Loucy (cell line): ENCODE results near the gene AQP12A.

ENCODE experiments used
- H2AFZ ChIP-seq: fragments of 200-600 bp; sonication (generic); 2 replicates; pipeline ENCODE4 v1.6.0; 2016; ENCODE audit warnings: antibody characterized with exemption, mild to moderate bottlenecking, low read length, moderate library complexity
- H3F3A ChIP-seq: fragments of 200-600 bp; 2 replicates; pipeline ENCODE4 v1.6.0; 2016; ENCODE audit warnings: antibody characterized with exemption, low read depth, mild to moderate bottlenecking
- H3K27me3 ChIP-seq: fragments of 200-600 bp; sonication (generic); 2 replicates; pipeline ENCODE4 v1.6.1; 2014; ENCODE audit warnings: low read length, mild to moderate bottlenecking; ENCODE audit not compliant: insufficient read depth, poor library complexity, severe bottlenecking
- H3K36me3 ChIP-seq: fragments of 200-600 bp; sonication (generic); 2 replicates; pipeline ENCODE4 v1.6.1; 2016; ENCODE audit warnings: low read length; ENCODE audit not compliant: insufficient read depth
- H3K4me1 ChIP-seq: fragments of 200-600 bp; sonication (generic); 2 replicates; pipeline ENCODE4 v1.5.1; 2014; ENCODE audit warnings: low read length, mild to moderate bottlenecking; ENCODE audit not compliant: insufficient read depth, poor library complexity, severe bottlenecking
- H3K4me2 ChIP-seq: fragments of 200-600 bp; sonication (generic); 2 replicates; pipeline ENCODE4 v1.6.0; 2014; ENCODE audit warnings: antibody characterized with exemption, low read length, low read depth, mild to moderate bottlenecking; ENCODE audit not compliant: poor library complexity, severe bottlenecking
- H3K4me3 ChIP-seq: fragments of 200-600 bp; sonication (generic); 2 replicates; pipeline ENCODE4 v1.5.1; 2014; ENCODE audit warnings: low read length, mild to moderate bottlenecking, mixed read lengths; ENCODE audit not compliant: poor library complexity, severe bottlenecking
- H3K79me2 ChIP-seq: fragments of 200-600 bp; sonication (generic); 2 replicates; pipeline ENCODE4 v1.6.1; 2014; ENCODE audit warnings: low read length; ENCODE audit not compliant: insufficient read depth
- H3K9ac ChIP-seq: fragments of 200-600 bp; sonication (generic); 2 replicates; pipeline ENCODE4 v1.6.0; 2014; ENCODE audit warnings: mild to moderate bottlenecking, low read depth, low read length, moderate library complexity; ENCODE audit not compliant: poor library complexity, severe bottlenecking
- H3K9me2 ChIP-seq: fragments of 200-600 bp; sonication (generic); replicated peaks from 2 replicates; pipeline ENCODE4 v1.6.1; 2016; ENCODE audit warnings: low read depth, low read length, mixed read lengths
- H3K9me3 ChIP-seq: fragments of 200-600 bp; sonication (generic); 2 replicates; pipeline ENCODE4 v1.6.1; 2014; ENCODE audit warnings: mild to moderate bottlenecking, antibody characterized with exemption, low read length, low read depth; ENCODE audit not compliant: insufficient read depth
- H4K20me1 ChIP-seq: fragments of 200-600 bp; sonication (generic); 2 replicates; pipeline ENCODE4 v1.6.0; 2014; ENCODE audit warnings: antibody characterized with exemption, low read length, mild to moderate bottlenecking; ENCODE audit not compliant: insufficient read depth, poor library complexity, severe bottlenecking
- EZH2phosphoT487 ChIP-seq: fragments of 200-600 bp; IDR thresholded peaks from 2 replicates; pipeline ENCODE4 v1.6.1; 2018; ENCODE audit warnings: antibody characterized with exemption, mild to moderate bottlenecking, moderate library complexity, borderline replicate concordance
- TF ChIP-seq, protein P1 (sequence below): fragments of 200-600 bp; sonication (generic); conservative IDR thresholded peaks from 2 replicates; pipeline ENCODE4 v1.5.1; 2014; ENCODE audit warnings: mild to moderate bottlenecking, antibody characterized with exemption, low read length

Gene AQP12A

DNA sequence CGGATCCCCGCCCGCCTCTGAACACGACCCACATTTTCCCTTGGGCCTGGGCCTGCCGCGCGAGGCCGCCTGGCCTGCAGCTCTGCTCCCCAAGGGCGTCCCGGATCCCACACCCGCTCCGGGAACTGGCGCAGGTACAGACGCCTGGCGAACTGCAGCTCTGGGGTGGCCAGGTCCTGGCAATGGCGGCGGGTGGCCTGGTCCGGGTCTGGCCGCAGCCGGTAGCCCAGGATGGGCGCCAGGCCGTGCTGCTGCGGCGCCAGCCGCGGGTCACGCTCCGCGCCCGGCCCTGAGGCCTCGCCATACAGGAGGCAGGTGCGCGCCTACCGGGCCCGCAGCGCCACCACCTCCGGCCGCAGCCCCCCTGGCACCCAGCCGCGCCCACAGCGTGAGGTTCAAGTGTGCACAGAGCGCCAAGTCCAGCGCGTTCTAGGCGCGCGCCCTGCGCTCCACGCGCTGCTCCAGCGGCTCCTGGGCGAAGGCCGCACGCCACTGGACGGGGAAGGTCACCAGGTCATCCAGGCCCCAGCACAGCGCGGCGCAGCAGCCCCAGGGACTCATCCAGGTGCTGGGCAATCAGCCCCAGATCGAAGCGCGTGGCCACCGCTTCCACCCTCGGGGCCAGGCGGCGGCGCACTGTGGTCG, 9.5 kb downstream of the AQP12A start:
- Histone ChIP-seq H3K9ac (no peak overlapping the region), H3K27me3 (no peaks in the 10 kb centered on the region)
- no peak for TF ChIP-seq EZH2phosphoT487

DNA sequence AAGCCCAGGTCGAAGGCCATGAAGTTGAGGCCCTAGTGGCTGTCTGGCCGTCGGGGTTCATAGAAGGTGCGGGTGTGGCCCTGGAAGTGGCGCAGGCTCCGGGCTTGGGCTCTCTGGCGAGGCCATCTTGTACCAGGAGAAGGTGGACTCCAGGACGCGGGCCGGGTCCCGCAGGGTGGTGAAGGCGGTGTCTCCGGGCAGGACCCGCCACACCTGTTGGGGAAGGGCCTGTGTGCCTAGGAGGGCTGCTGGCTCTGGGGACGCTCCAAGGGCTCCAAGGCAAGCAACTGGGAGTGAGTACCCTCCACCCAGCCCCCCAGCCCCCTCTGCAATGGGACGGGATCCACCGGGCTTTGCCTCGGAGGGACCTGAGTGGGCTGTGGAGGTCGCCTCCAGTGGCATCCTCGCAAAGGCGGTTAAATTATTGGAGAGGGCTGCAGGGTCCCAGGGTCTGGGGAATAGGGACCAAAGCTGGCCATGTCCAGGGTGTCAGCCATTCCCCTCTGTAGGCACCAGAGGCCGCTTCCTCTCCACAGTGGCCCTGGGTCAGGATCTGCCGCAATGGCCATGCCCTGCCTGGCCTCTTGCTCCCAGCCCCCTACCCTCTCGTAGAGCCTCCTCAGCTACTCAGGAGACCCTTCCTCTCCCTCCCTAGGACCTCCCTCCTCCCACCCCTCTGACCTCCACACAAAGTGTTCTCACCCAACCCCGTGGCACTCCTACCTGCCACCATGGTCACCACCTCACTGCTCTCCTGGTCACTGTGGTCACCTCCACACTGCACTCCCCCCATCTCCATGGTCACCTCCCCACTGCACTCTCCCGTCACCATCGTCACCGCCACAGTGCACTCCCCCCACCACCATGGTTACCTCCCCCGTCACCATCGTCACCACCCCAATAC, 10.3 kb downstream of the AQP12A start:
- no peaks in the 10 kb centered on the region for H4K20me1 ChIP-seq
- H3K4me3 ChIP-seq = no peak overlapping the region
- H2AFZ ChIP-seq = no peak overlapping the region
- no peaks in the 10 kb centered on the region for H3K36me3 ChIP-seq
- no peak for TF ChIP-seq EZH2phosphoT487
- TF ChIP-seq, protein P1, sequence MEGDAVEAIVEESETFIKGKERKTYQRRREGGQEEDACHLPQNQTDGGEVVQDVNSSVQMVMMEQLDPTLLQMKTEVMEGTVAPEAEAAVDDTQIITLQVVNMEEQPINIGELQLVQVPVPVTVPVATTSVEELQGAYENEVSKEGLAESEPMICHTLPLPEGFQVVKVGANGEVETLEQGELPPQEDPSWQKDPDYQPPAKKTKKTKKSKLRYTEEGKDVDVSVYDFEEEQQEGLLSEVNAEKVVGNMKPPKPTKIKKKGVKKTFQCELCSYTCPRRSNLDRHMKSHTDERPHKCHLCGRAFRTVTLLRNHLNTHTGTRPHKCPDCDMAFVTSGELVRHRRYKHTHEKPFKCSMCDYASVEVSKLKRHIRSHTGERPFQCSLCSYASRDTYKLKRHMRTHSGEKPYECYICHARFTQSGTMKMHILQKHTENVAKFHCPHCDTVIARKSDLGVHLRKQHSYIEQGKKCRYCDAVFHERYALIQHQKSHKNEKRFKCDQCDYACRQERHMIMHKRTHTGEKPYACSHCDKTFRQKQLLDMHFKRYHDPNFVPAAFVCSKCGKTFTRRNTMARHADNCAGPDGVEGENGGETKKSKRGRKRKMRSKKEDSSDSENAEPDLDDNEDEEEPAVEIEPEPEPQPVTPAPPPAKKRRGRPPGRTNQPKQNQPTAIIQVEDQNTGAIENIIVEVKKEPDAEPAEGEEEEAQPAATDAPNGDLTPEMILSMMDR = no peak
- H3K9me2 ChIP-seq = no peaks in the 10 kb centered on the region
- no peaks in the 10 kb centered on the region for H3K9me3 ChIP-seq
- no peak overlapping the region for H3K9ac ChIP-seq
- H3K4me1 ChIP-seq = no peaks in the 10 kb centered on the region
- H3K79me2 ChIP-seq = no peaks in the 10 kb centered on the region
- H3K4me2 ChIP-seq = no peak overlapping the region
- H3F3A ChIP-seq = no peaks in the 10 kb centered on the region
- H3K27me3 ChIP-seq = no peaks in the 10 kb centered on the region

More for the DNA sequence above, 9.5 kb downstream of the AQP12A start:
- Histone ChIP-seq H2AFZ (no peak overlapping the region), H4K20me1 (no peaks in the 10 kb centered on the region), H3K4me3 (no peak overlapping the region), H3F3A (no peaks in the 10 kb centered on the region), H3K4me2 (no peak overlapping the region), H3K36me3 (no peaks in the 10 kb centered on the region), H3K9me3 (no peaks in the 10 kb centered on the region), H3K4me1 (no peaks in the 10 kb centered on the region), H3K79me2 (no peaks in the 10 kb centered on the region), H3K9me2 (no peaks in the 10 kb centered on the region)

DNA sequence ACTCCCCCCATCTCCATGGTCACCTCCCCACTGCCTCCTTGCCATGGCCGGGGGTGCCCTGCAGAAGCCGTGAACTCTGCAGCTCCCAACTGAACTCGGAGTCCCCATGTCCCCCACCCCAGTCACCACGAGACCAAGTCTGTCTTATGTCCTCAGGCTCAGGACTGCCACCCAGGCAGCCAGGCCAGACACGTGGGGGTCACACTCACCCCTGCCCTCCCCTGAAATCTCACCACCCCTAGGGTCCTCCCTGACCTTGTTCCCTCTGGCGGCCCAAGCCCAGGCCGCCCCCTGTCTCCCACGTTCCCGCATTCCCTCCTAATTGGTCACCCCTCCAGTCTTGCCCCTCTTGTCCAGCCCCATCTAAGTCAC, 11.0 kb downstream of the AQP12A start:
- TF ChIP-seq EZH2phosphoT487 = no peak
- TF ChIP-seq, protein P1 = no peak
- Histone ChIP-seq H3K36me3 (no peaks in the 10 kb centered on the region), H3K9me2 (no peaks in the 10 kb centered on the region), H3K9ac (no peak overlapping the region), H3K79me2 (no peaks in the 10 kb centered on the region), H4K20me1 (no peaks in the 10 kb centered on the region), H3K4me2 (no peak overlapping the region), H3K4me3 (no peak overlapping the region), H3F3A (no peaks in the 10 kb centered on the region), H3K4me1 (no peaks in the 10 kb centered on the region), H3K9me3 (no peaks in the 10 kb centered on the region), H3K27me3 (no peaks in the 10 kb centered on the region), H2AFZ (no peak overlapping the region)
